ENCODE results near the gene CDCA3.

- TF ChIP-seq RFX5 (IDR thresholded peaks at IDR 0.05; ENCODE audit: low read depth, low read length) = no peak
- no peak for TF ChIP-seq CTCF (conservative IDR thresholded peaks at IDR 0.05; ENCODE audit: low read depth, low read length)
- no peak for TF ChIP-seq MXI1 (IDR thresholded peaks at IDR 0.05; ENCODE audit: borderline replicate concordance, low read depth, low read length)
- TF ChIP-seq RAD21 (IDR thresholded peaks at IDR 0.05; ENCODE audit: low read length) = no peak
Measured at GRCh38 chr12:6849427-6849826, 1.7 kb downstream of the CDCA3 start.
